HG02885 (cell line): ENCODE results near the gene RAVER2.
"Not testable (repeated sequence)": the region's sequence is repeated elsewhere in the genome, so short reads cannot be mapped to it uniquely, and the experiment has no call there.

Experiments used
- ATAC-seq: cut with Tn5 transposase; IDR thresholded peaks from one replicate; pipeline ENCODE4 v1.9.1; 2021; ENCODE audit warnings: mild to moderate bottlenecking; ENCODE audit not compliant: unreplicated experiment, poor library complexity

The RAVER2 gene

GRCh38 chr1:64745986-64746940, 1.4 kb downstream of the RAVER2 start:
- ATAC-seq, result no peak

DNA sequence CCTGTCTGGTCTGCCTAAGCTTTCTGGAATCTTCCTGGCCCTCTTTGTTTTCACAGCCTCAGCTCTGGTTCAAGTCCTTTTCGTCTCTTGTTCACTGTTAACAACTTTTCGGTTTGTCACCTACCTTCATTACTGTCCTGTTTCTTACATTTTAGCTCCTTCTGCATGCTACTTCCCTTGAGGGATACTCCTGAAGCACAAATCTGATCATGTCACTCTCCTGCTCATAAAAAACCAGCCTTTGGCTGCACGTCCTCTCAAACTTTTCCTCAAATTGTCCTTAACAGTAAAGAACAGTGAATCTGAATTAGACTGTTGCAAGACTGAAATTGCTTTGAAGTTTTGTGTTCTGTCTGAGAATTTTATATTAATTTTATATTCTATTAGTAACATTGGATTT, 3.3 kb downstream of the RAVER2 start:
- no peak for ATAC-seq

DNA sequence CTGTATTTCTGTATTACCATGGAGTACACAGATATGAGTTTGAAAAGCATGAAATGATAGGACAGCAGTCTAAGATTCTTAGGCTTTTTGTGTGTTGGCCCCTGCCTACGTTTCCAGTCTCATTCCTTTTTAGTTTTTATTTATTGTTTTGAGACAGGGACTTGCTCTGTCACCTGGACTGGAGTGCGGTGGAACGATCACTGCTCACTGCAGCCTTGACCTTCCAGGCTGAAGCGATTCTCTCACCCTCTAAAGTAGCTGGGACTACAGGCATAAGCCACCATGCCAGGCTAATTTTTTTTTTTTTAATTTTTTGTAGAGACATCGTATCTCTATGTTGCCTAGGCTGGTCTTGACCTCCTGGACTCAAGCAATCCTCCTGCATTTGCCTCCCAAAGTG, 3.8 kb downstream of the RAVER2 start:
- ATAC-seq, result no peak

DNA sequence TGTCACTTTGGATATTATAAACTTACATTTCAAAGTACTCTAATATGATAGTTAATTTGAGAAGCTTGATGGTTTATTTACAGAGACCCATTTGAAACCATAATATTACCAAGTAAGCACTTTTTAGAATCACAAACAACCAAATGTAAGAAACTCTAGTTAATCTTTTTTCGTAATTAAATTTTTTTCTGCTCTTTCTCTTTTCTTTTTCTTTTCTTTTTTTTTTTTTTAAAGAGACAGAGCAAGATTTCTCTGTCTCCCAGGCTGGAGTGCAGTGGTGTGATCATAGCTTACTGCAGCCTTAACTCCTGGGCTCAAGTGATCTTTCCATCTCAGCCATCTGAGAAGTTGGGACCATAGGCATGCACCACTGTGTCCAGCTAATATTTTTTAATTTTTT, 5.2 kb downstream of the RAVER2 start:
- ATAC-seq, result no peak

GRCh38 chr1:64750875-64751274, 6.0 kb downstream of the RAVER2 start:
- ATAC-seq, result no peak

DNA sequence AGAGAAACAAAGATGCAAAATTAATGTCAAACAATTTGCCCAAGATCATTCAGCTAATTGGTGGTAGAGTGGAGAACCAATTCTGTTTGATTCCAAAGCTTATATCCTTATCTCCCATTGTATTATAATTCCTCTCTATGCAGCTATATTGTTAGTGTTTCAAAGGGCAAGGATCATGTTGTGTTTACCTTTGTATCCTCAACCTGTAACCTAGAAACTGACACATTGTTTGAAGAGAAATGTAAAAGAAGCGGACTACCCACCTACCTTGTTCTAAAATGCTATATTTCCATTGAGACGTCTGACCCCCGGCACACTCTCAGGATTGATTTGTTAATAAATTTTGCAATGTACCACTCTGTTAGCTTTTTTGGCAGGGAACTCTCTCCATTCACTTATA, 9.3 kb downstream of the RAVER2 start:
- ATAC-seq, result no peak

GRCh38 chr1:64755361-64755760, 10.5 kb downstream of the RAVER2 start:
- ATAC-seq, result no peak

GRCh38 chr1:64756770-64757169, 11.9 kb downstream of the RAVER2 start:
- ATAC-seq, result no peak

DNA sequence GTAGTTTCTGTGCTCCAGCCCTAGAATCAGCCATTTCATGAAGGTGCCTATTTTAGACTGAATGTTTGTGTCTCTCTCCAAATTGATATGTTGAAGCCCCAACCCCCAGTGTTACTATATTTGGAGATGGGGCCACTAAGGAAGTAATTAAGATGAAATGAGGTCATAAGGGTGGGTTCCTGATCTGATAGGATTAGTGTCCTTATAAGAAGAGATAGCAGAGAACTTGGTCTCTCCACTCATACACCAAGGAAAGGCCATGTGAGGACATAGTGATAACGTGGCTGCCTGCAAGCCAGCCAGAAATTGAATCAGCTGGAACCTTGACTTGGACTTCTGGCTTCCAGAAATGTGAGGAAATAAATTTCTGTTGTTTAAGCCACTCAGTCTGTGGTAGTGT, 12.3 kb downstream of the RAVER2 start:
- no peak for ATAC-seq

- no peak for ATAC-seq
These were observed 13.4 kb downstream of the RAVER2 start for GRCh38 chr1:64758233-64758632.

- no peak for ATAC-seq
These were observed 15.1 kb downstream of the RAVER2 start for GRCh38 chr1:64759968-64760367.

- no peak for ATAC-seq
These were observed 20.1 kb downstream of the RAVER2 start for GRCh38 chr1:64765012-64765411.

- no peak for ATAC-seq
These were observed 21.0 kb downstream of the RAVER2 start for GRCh38 chr1:64765826-64766225.

DNA sequence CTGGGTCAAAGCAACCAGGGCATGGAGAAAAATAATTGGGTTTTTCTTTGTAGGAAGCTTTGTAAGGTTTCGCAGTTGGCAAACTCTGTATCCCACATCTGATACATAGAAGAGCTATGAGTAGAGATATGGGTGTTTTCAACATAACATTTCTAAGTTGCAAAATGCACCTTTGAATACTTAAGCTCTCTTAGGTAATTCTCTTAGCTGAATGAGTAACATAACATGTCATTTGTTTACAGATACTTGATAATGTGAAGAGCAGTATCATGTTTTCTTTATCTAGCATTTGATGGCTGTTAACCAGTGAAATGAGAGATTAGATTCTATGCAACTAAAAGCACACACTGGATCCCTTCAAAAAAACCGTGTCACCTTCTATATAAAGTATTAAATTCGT, 21.6 kb downstream of the RAVER2 start:
- ATAC-seq, result no peak

GRCh38 chr1:64769482-64769881, 24.6 kb downstream of the RAVER2 start:
- no peak for ATAC-seq

DNA sequence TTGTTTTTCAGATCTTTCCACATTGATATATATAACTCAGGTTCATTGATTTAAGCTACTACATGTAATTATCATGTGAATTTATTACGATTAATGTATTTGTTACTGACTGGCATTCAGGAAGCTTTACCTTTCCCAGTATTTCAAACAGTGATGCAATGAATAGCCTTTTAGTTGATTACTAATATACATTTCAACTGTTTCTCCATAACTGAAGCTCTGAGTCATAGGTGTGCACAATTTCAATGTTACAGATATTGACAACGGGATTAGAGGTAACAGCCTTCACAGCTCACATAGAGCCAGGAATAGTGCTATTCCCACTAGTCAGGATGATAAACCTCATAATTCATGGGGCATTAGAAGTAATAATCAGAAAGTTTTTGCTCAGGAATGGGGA, 25.1 kb downstream of the RAVER2 start:
- ATAC-seq, result no peak

- ATAC-seq, result not testable (repeated sequence)
These were observed 28.4 kb downstream of the RAVER2 start for GRCh38 chr1:64773306-64773705.

GRCh38 chr1:64775113-64775512, 30.2 kb downstream of the RAVER2 start:
- ATAC-seq, result no peak

DNA sequence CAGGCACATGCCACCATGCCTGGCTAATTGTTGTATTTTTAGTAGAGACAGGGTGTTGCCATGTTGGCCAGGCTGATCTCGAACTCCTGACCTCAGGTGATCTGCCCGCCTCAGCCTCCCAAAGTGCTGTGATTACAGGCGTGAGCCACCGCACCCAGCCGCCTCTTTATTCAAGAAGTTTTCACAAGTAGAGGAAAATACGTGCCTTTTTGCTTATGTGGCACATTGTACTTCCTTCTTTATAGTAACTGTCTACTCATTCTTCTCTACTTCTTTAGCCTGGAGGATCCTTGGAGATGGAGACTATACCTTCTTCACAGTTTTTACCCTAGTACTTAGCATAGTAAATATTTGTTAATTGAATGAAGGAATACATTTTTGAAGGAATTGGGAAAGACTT, 37.2 kb downstream of the RAVER2 start:
- ATAC-seq, result not testable (repeated sequence)

GRCh38 chr1:64782848-64783247, 38.0 kb downstream of the RAVER2 start:
- not testable (repeated sequence) for ATAC-seq

GRCh38 chr1:64790832-64791487, 46.1 kb downstream of the RAVER2 start:
- no peak for ATAC-seq

DNA sequence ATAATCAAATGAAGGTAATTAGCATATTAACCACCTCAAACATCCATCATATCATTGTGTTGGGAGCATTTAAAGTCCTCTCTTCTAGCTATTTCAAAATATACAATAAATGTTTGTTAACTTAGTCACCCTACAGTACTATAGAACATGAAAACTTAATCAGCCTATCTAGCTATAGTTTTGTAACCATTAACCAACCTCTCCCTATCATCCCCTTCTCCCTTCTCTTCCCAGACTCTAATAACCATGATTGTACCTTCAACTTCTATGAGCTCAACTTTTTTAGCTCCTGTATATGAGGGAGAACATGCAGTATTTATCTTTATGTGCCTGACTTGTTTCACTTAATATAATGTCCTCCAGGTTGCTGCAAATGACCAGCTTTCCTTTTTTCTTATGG, 54.0 kb downstream of the RAVER2 start:
- no peak for ATAC-seq
